HG02943 (cell line): ENCODE measurements around the gene C1QTNF12.
A peak's percentile ranks its signal among the peaks of the same experiment; 100 is the strongest.

Experiments
- ATAC-seq: cut with Tn5 transposase; IDR thresholded peaks from one replicate; pipeline ENCODE4 v1.9.1; 2021; ENCODE audit warnings: mild to moderate bottlenecking, low read depth, moderate library complexity; ENCODE audit not compliant: unreplicated experiment

C1QTNF12 gene

DNA sequence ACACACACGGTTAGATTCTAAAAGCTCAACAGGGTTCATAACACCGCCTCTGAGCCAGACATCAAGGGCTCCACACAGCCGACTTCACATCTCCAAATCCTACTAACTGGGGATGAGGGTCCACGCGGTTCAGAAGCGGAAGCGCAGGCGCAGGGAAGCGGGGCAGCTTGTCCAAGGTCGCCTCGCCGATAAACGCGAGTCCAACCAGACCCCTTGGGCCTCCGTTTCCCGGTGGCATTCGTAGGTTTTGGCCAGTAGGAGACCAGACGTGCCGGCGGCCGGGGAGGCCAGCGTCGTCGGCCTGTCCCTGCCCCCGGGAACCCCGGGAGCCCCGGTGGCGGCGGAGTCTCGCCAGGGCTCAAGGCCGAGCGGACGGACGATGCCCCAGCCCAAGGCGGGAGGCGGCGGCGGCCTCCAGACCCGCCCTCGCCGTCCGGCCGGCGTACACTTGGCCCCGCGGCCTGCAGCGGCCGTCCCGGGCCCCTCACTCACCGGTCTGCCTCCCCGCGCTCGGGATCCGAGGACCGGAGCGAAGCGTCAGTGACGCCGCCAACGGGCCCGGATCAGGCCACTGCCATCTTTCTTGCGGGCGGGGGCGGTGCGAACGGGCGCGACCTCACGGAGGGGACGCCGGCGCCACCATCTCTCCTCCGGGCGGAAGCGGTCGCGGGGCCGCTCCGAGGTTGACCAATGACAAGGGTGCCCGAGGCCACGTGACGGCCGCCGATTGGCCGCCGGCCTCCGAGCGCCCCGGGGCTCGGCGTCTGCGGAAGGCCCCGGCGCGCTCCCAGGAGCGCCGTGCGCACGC, 14.9 kb downstream of the C1QTNF12 start, which contains the start of gene SDF4:
TSS of gene SDF4 (minus strand) at position 602 of the 808 bp plus-strand sequence. CDS start 3,229 bp downstream, outside the sequence.
- ATAC-seq, result peak; percentile 80

GRCh38 chr1:1230656-1231399, 15.7 kb downstream of the C1QTNF12 start:
- no peak for ATAC-seq

GRCh38 chr1:1229770-1230169, 16.8 kb downstream of the C1QTNF12 start:
- ATAC-seq, result no peak

DNA sequence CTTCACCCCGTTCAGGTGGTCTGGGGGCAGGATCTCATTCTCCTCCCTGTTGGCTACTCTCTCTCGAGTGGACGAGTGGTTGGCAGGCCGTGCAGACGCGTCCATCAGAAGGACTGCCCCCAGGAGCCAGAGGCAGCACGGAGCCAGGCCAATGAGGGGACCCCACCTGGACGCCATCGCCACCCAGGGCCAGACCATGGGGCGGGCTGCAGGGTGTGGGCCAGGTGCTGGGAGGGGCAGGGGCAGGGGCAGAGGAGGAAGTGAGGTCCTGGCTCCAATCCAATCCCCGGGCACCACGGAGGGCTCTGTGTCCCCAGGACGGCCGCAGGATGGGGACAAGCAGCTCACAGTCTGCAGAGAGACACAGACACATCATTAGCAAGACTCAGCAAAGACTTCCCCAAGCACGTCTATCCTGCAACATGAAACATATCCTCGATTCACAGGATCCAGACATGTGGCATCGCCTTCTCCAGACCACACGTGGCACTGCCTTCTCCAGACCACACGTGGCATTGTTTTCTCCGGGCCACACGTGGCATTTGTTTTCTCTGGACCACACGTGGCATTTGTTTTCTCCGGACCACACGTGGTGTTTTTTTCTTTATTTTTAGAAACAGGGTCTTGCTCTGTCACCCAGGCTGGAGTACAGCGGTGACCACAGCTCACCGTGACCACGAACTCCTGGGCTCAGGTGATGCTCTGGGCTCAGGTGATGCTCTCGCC, 17.8 kb downstream of the C1QTNF12 start:
- no peak for ATAC-seq

DNA sequence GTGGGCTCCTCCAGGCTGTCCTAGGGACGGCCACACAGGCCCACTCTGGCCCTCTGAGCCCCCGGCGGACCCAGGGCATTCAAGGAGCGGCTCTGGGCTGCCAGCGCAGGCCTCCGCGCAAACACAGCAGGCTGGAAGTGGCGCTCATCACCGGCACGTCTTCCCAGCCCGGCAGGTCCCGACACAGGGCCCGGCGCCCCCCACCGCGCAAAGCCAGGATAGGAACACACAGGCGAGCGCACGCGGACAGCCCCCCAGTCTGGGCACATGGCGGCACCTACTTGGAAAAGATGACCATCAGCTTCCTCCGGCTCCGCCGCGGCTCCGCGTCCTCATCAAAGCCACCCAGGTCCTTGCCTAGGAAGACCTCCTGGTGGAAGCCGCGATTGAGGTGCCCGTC, 18.3 kb downstream of the C1QTNF12 start:
- no peak for ATAC-seq

- no peak for ATAC-seq
Measured at GRCh38 chr1:1227386-1227785, 19.1 kb downstream of the C1QTNF12 start.

GRCh38 chr1:1226566-1227362, 19.8 kb downstream of the C1QTNF12 start:
- ATAC-seq, result no peak

GRCh38 chr1:1225913-1226312, 20.6 kb downstream of the C1QTNF12 start:
- ATAC-seq, result no peak

DNA sequence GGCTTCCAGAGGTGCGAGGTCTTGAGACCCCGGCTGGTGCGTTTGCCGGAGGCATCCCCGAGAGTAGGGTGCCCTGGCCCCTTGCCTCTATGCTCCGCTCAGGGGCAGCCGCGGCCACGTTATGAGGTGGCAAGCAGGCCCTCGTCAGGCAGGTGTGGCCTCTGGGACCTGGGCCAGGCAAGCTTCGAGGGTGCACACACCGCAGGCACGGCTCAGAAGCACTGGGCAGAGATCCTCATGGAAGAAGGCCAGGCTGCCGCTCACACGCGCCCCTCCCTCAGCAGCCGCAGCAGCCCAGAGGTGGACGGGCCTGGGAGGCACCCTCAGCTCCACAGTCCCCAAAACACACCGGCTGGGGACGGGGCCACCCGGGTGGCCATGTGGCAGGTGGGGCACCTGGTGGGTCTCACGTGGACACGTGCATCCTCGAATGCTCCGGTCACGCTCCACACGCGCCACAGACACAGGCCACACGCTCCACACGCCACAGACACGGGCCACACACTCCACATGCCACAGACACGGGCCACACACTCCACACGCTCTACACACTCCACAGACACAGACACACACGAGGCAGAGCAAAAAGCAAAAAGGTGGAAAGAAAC, 21.2 kb downstream of the C1QTNF12 start:
- ATAC-seq, result no peak

- no peak for ATAC-seq
Measured at GRCh38 chr1:1223891-1224290, 22.6 kb downstream of the C1QTNF12 start.

DNA sequence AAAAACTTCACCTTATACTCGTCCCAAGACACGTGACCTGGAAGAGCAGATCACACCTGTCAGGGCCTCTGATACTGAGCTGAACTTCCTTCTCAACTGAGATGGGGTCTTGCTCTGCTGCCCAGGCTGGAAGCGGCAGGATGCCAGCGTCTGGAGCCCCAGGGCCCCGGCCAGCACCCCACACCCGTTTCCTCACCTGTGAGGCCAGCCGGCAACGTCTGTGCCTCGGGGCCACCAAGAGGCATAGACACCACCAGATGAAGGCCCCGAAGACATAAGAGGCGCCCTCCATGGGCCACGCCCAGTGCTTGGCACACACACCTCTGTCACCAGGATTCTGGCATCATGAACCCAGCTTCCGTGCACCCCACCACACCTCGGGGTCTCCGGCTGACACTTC, 23.2 kb downstream of the C1QTNF12 start:
- no peak for ATAC-seq

GRCh38 chr1:1222575-1223225, 23.8 kb downstream of the C1QTNF12 start:
- ATAC-seq, result no peak

DNA sequence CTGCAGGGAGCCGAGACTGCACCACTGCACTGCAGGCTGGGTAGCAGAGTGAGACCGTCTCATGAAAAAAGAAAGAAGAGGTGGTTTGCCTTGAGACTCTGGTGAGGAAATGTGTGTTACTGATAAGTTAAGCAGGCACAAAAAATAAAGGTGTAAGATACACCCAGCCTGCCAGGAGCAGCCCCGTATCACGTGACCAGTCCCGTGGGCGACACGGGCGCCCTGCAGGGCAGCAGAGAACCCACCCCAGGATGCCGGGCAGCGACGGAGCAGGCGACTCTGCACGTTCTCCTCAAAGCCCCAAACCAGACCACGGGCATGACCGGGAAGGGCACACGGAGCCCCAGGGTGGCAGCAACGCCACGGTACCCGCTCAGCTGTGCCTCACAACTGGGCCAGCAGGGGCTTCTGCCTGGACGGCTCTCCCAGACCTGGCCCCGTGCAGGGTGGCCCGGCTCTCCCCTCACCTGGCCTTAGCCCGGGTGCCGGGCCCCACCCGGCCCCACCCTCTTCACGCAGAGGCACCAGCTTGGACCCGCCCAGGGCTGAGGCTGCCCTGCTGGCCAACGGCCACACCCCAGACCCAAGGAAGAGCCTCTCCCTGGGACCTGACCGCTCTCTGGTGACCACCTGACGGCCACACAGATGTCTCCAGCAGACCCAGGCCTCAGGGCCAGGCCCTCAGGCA, 24.5 kb downstream of the C1QTNF12 start:
- ATAC-seq, result no peak

DNA sequence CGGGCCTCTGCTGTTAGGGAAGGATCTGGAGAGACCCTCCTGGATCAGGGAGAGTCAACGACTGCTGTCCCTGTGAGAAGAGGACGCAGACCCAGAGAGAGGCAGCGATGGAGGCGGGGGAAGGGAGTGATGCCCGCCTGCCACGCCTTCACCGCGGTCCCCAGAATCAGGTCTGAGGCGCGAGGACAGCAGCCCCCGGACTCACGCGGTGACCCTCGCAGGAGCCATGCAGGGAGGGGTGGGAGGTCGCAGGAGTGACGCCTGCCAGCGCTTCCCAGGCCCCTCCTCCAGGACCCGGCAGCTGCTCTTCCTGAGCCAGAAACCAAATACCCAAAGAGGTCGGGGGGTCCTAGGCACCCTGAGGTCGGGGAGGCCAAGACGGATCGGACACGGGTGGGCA, 26.3 kb downstream of the C1QTNF12 start:
- no peak for ATAC-seq

DNA sequence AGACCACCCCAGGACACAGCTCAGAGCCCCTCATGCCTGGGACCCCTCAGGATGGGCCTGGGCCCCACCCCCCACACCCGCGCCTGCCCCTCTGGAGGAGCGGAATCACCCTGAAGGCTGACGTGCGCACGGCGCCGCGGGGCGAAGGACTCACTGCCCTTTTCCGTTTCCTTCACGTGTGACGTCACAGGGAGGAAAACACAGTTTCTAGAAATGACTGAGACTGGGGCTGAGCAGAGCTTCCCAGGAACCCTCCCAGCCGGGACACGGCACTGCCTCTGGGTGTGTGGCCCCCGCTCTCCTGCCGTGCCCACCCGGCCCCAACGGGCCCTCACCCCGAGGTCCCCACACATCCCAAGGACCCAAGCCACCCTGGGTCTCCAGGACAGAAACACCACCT, 27.2 kb downstream of the C1QTNF12 start:
- ATAC-seq, result no peak

DNA sequence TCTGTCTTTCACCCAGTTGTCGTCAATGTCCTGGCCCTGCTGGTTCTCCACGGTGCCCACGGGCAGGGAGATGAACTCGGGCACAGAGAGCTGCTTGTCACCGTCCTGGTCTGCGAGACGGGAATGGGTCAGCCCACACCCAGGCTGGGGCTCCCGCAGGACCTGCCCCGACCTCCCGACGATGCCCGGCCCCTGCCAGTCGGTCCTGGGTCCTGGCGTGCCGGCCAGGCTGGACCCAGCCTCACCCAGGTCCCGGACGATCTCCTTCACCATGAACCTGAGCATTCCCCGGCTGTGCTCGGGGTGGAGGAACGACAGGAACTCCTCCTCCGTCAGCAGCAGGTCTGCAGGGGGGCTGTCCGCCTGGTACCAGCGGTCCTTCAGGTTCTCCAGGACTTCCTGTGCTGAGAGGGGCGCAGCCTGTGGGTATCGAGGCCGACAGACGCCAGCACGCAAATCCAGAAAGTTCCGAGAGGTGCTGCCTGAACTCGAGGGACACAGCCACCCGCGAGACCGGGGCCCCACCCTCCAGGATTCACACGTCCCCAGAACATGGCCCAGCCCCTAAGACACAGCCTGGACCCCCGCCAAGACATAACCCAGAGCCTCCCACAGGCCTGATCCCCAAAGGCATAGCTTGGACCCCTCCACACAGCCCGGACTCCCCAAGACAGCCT, 27.9 kb downstream of the C1QTNF12 start:
- ATAC-seq, result no peak

- no peak for ATAC-seq
Measured at GRCh38 chr1:1217621-1218523, 28.6 kb downstream of the C1QTNF12 start.
